DND-41 (cell line): ENCODE measurements around the gene XKR8.

Experiments
- ATAC-seq: fragments of 200-7000 bp; cut with Tn5 transposase; 3 replicates; pipeline ENCODE4 v1.9.1; 2021; ENCODE audit warnings: low read depth; ENCODE audit not compliant: insufficient read depth
- DNase-seq: peaks from one replicate; pipeline ENCODE4 v3.0.0-alpha.2; 2020
- H2AFZ ChIP-seq: 2 replicates; pipeline ENCODE4 v1.6.0; 2012; ENCODE audit warnings: low read depth, low read length
- H3K27ac ChIP-seq: 2 replicates; pipeline ENCODE4 v1.5.1; 2012; ENCODE audit warnings: low read length, inconsistent platforms
- H3K27me3 ChIP-seq: fragments of 200-600 bp; sonication (generic); 2 replicates; pipeline ENCODE4 v1.6.0; 2012; ENCODE audit warnings: low read length, mild to moderate bottlenecking, inconsistent platforms; ENCODE audit not compliant: insufficient read depth, poor library complexity
- H3K36me3 ChIP-seq: 2 replicates; pipeline ENCODE4 v1.5.1; 2012; ENCODE audit warnings: low read length, inconsistent platforms; ENCODE audit not compliant: insufficient read depth
- H3K4me1 ChIP-seq: 2 replicates; pipeline ENCODE4 v1.5.1; 2012; ENCODE audit warnings: mild to moderate bottlenecking, low read length; ENCODE audit not compliant: insufficient read depth
- H3K4me2 ChIP-seq: 2 replicates; pipeline ENCODE4 v1.6.0; 2012; ENCODE audit warnings: mild to moderate bottlenecking, moderate library complexity, low read length, inconsistent platforms; ENCODE audit not compliant: insufficient read depth
- H3K4me3 ChIP-seq, 2 experiments: fragments of 200-600 bp in 1 of 2; shearing (Covaris generic) in 1 of 2; 2 replicates each; pipeline ENCODE4 v1.5.1; 2012 to 2016; ENCODE audit warnings: inconsistent platforms in 2 of 2, low read length in 2 of 2, mild to moderate bottlenecking in 2 of 2, low read depth in 1 of 2, moderate library complexity in 1 of 2
- H3K79me2 ChIP-seq: 2 replicates; pipeline ENCODE4 v1.6.0; 2012; ENCODE audit warnings: low read length, inconsistent platforms; ENCODE audit not compliant: insufficient read depth
- H3K9ac ChIP-seq: 2 replicates; pipeline ENCODE4 v1.6.0; 2012; ENCODE audit warnings: low read depth, mild to moderate bottlenecking, inconsistent platforms, low read length, moderate library complexity
- H3K9me3 ChIP-seq: 2 replicates; pipeline ENCODE4 v1.5.1; 2012; ENCODE audit warnings: low read length, moderate library complexity, mild to moderate bottlenecking, inconsistent platforms; ENCODE audit not compliant: insufficient read depth, severe bottlenecking
- H4K20me1 ChIP-seq: 2 replicates; pipeline ENCODE4 v1.6.0; 2012; ENCODE audit warnings: low read length; ENCODE audit not compliant: insufficient read depth
- EZH2 ChIP-seq: IDR thresholded peaks from 3 replicates; pipeline ENCODE4 v1.6.1; 2012; ENCODE audit warnings: borderline replicate concordance, low read depth, mild to moderate bottlenecking, moderate library complexity, low read length, inconsistent platforms; ENCODE audit not compliant: severe bottlenecking
- TF ChIP-seq, protein P1 (sequence below): IDR thresholded peaks from 2 replicates; pipeline ENCODE4 v1.5.1; 2012; ENCODE audit warnings: borderline replicate concordance, low read length, moderate library complexity, mild to moderate bottlenecking; ENCODE audit not compliant: poor library complexity, severe bottlenecking; ENCODE audit errors: extremely low read depth

Gene XKR8

GRCh38 chr1:28010969-28011368 lies 51.2 kb downstream of the XKR8 start:
- TF ChIP-seq, protein P1, sequence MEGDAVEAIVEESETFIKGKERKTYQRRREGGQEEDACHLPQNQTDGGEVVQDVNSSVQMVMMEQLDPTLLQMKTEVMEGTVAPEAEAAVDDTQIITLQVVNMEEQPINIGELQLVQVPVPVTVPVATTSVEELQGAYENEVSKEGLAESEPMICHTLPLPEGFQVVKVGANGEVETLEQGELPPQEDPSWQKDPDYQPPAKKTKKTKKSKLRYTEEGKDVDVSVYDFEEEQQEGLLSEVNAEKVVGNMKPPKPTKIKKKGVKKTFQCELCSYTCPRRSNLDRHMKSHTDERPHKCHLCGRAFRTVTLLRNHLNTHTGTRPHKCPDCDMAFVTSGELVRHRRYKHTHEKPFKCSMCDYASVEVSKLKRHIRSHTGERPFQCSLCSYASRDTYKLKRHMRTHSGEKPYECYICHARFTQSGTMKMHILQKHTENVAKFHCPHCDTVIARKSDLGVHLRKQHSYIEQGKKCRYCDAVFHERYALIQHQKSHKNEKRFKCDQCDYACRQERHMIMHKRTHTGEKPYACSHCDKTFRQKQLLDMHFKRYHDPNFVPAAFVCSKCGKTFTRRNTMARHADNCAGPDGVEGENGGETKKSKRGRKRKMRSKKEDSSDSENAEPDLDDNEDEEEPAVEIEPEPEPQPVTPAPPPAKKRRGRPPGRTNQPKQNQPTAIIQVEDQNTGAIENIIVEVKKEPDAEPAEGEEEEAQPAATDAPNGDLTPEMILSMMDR: no peak
- TF ChIP-seq EZH2: no peak
- H3K4me1 ChIP-seq: no peaks in the 10 kb centered on the region
- H2AFZ ChIP-seq: no peak overlapping the region
- no peak overlapping the region for H3K9ac ChIP-seq
- H3K4me2 ChIP-seq: no peak overlapping the region
- H3K27ac ChIP-seq: no peak overlapping the region
- H4K20me1 ChIP-seq: no peaks in the 10 kb centered on the region
- no peak for ATAC-seq
- H3K36me3 ChIP-seq: peaks cover 49% of the 10 kb centered on the region
- no peaks in the 10 kb centered on the region for H3K79me2 ChIP-seq
- no peaks in the 10 kb centered on the region for H3K9me3 ChIP-seq
- no peak overlapping the region for H3K4me3 ChIP-seq
- H3K27me3 ChIP-seq: no peaks in the 10 kb centered on the region
- no peak for DNase-seq
